ENCODE data around the gene FBXL17. TPM values are rescaled to one million over a fixed set of nuclear protein-coding genes. Genes with fewer than 3 reads are reported as not detected.

The FBXL17 gene
- total RNA-seq, 1 donor from 2014 or later: 15.9 TPM

GRCh38 chr5:107840161-107840560 is 541.7 kb downstream of the FBXL17 start:
- H3K36me3 Mint-ChIP-seq (ENCODE audit: insufficient read depth): no peaks in the 10 kb centered on the region
- no peak for DNase-seq (ENCODE audit: low spot score, unreplicated experiment)
- no peaks in the 10 kb centered on the region for H3K9me3 Mint-ChIP-seq (ENCODE audit: low read depth)
- peaks cover 16% of the 10 kb centered on the region for H3K27me3 Mint-ChIP-seq
- TF ChIP-seq CTCF (IDR thresholded peaks at IDR 0.05; ENCODE audit: unreplicated experiment): no peak
- H3K27ac Mint-ChIP-seq: no peak overlapping the region
- H3K4me3 Mint-ChIP-seq (ENCODE audit: low read depth): no peak overlapping the region
- no peaks in the 10 kb centered on the region for H3K4me1 Mint-ChIP-seq (ENCODE audit: low read depth)

GRCh38 chr5:107835096-107835495 is 546.8 kb downstream of the FBXL17 start:
- Mint-ChIP-seq H3K27ac (no peak overlapping the region), H3K36me3 (ENCODE audit: insufficient read depth) (no peaks in the 10 kb centered on the region), H3K4me1 (ENCODE audit: low read depth) (peaks cover 12% of the 10 kb centered on the region), H3K4me3 (ENCODE audit: low read depth) (no peak overlapping the region), H3K27me3 (peaks cover 3% of the 10 kb centered on the region), H3K9me3 (ENCODE audit: low read depth) (no peaks in the 10 kb centered on the region)
- no peak for TF ChIP-seq CTCF (IDR thresholded peaks at IDR 0.05; ENCODE audit: unreplicated experiment)
- DNase-seq (ENCODE audit: low spot score, unreplicated experiment): no peak

- no peak for DNase-seq (ENCODE audit: low spot score, unreplicated experiment)
- Mint-ChIP-seq H3K9me3 (ENCODE audit: low read depth) (no peaks in the 10 kb centered on the region), H3K36me3 (ENCODE audit: insufficient read depth) (no peaks in the 10 kb centered on the region), H3K4me3 (ENCODE audit: low read depth) (no peak overlapping the region), H3K4me1 (ENCODE audit: low read depth) (peaks cover 12% of the 10 kb centered on the region), H3K27me3 (peaks cover 3% of the 10 kb centered on the region), H3K27ac (no peak overlapping the region)
- no peak for TF ChIP-seq CTCF (IDR thresholded peaks at IDR 0.05; ENCODE audit: unreplicated experiment)
Observed at GRCh38 chr5:107832746-107833145, 549.2 kb downstream of the FBXL17 start.

GRCh38 chr5:107831612-107832395 is 550.1 kb downstream of the FBXL17 start:
- peaks cover 12% of the 10 kb centered on the region for H3K4me1 Mint-ChIP-seq (ENCODE audit: low read depth)
- TF ChIP-seq CTCF (IDR thresholded peaks at IDR 0.05; ENCODE audit: unreplicated experiment): no peak
- peaks cover 3% of the 10 kb centered on the region for H3K27me3 Mint-ChIP-seq
- H3K36me3 Mint-ChIP-seq (ENCODE audit: insufficient read depth): no peaks in the 10 kb centered on the region
- H3K9me3 Mint-ChIP-seq (ENCODE audit: low read depth): no peaks in the 10 kb centered on the region
- no peak for DNase-seq (ENCODE audit: low spot score, unreplicated experiment)
- no peak overlapping the region for H3K27ac Mint-ChIP-seq
- H3K4me3 Mint-ChIP-seq (ENCODE audit: low read depth): no peak overlapping the region

- TF ChIP-seq CTCF (IDR thresholded peaks at IDR 0.05; ENCODE audit: unreplicated experiment): no peak
- no peak for DNase-seq (ENCODE audit: low spot score, unreplicated experiment)
- Mint-ChIP-seq H3K27ac (no peak overlapping the region), H3K9me3 (ENCODE audit: low read depth) (no peaks in the 10 kb centered on the region), H3K4me3 (ENCODE audit: low read depth) (no peak overlapping the region), H3K4me1 (ENCODE audit: low read depth) (peaks cover 14% of the 10 kb centered on the region), H3K36me3 (ENCODE audit: insufficient read depth) (no peaks in the 10 kb centered on the region), H3K27me3 (peaks cover 3% of the 10 kb centered on the region)
Observed at GRCh38 chr5:107830750-107831149, 551.1 kb downstream of the FBXL17 start.
